K562 (cell line): ENCODE results near the gene KRTAP21-3. TPM values are rescaled to one million over a fixed set of nuclear protein-coding genes. Genes with fewer than 3 reads are reported as not detected.

ENCODE experiments used
- ATAC-seq: fragments of 200-7000 bp; cut with Tn5 transposase; 3 replicates; pipeline ENCODE4 v1.9.1; 2020; ENCODE audit warnings: moderate library complexity
- BruUV-seq: library from RNA; stranded (reverse); fragments of 400-500 nt; replicated peaks from 2 replicates; lab custom pipeline; 2021; lab: Mats Ljungman, UMichigan
- CTCF ChIA-PET: fragments of 300-600 bp; formaldehyde crosslinking; extraction: SDS; loops from one replicate; lab custom pipeline; 2021; ENCODE audit warnings: low intra/inter-chr PET ratio; lab: Yijun Ruan, JAX
- POLR2A ChIA-PET: fragments of 300-600, 350-650 bp; sonication (Branson Sonifier 250); formaldehyde crosslinking; extraction: SDS; loops from one replicate; lab custom pipeline; 2021; ENCODE audit warnings: antibody characterized with exemption, inconsistent platforms; lab: Yijun Ruan, JAX
- DNase-seq, 4 experiments: peaks; one replicate each; pipeline versions ENCODE4 v3.0.0 to v3.0.0-alpha.2; 2011 to 2018; ENCODE audit warnings: low spot score in 3 of 4, mixed read lengths in 3 of 4; ENCODE audit errors: extremely low read depth in 1 of 4
- FAIRE-seq: peaks from 2 replicates; lab custom pipeline; 2011; peaks lifted over from hg19 to GRCh38; lab: Jason Lieb, UNC
- H2AFZ ChIP-seq: 2 replicates; pipeline ENCODE4 v1.6.0; 2011; ENCODE audit warnings: low read depth, low read length, control low read depth, inconsistent platforms
- H3K27ac ChIP-seq: fragments of 200-600 bp; 3 replicates; pipeline ENCODE4 v1.8.0; 2011; ENCODE audit warnings: low read depth, mild to moderate bottlenecking, control low read depth, inconsistent platforms, low read length, moderate library complexity, mixed read lengths; ENCODE audit errors: extremely low read depth
- H3K27me3 ChIP-seq, 2 experiments: fragments of 300-600 bp in 1 of 2; 2 replicates in 1 of 2; 3 replicates in 1 of 2; pipeline versions ENCODE4 v1.6.0 to v1.8.0; 2011; ENCODE audit warnings: inconsistent platforms in 2 of 2, low read length in 2 of 2, mild to moderate bottlenecking in 1 of 2, mixed read lengths in 1 of 2, moderate library complexity in 1 of 2; ENCODE audit not compliant: control insufficient read depth in 2 of 2, insufficient read depth in 2 of 2
- H3K36me3 ChIP-seq: fragments of 300-600 bp; 3 replicates; pipeline ENCODE4 v1.8.0; 2011; ENCODE audit warnings: mild to moderate bottlenecking, low read length, inconsistent platforms; ENCODE audit not compliant: control insufficient read depth, insufficient read depth
- H3K4me1 ChIP-seq, 2 experiments: fragments of 200-600 bp in 1 of 2; replicated peaks in 1 of 2; 2 replicates in 1 of 2; 3 replicates in 1 of 2; pipeline versions ENCODE4 v1.5.1 to v1.8.0; 2011; ENCODE audit warnings: inconsistent platforms in 2 of 2, low read length in 2 of 2, mild to moderate bottlenecking in 1 of 2, mixed read lengths in 1 of 2, moderate library complexity in 1 of 2; ENCODE audit not compliant: control insufficient read depth in 2 of 2, insufficient read depth in 2 of 2
- H3K4me2 ChIP-seq: 2 replicates; pipeline ENCODE4 v1.6.1; 2011; ENCODE audit warnings: low read length, control low read depth, inconsistent platforms, mixed read lengths; ENCODE audit not compliant: insufficient read depth
- H3K4me3 ChIP-seq: fragments of 200-600 bp; sonication (generic), shearing (Covaris generic); 2 replicates; pipeline ENCODE4 v1.5.1; 2016; ENCODE audit warnings: control low read depth, inconsistent platforms
- H3K79me2 ChIP-seq: fragments of 200-600 bp; 3 replicates; pipeline ENCODE4 v1.8.0; 2011; ENCODE audit warnings: low read length, inconsistent platforms; ENCODE audit not compliant: control insufficient read depth, insufficient read depth
- H3K9ac ChIP-seq, 2 experiments: 2 replicates each; pipeline versions ENCODE4 v1.6.0 to v1.6.1; 2011; ENCODE audit warnings: low read depth in 2 of 2, low read length in 2 of 2, control low read depth in 1 of 2, inconsistent platforms in 1 of 2, mild to moderate bottlenecking in 1 of 2, mixed read lengths in 1 of 2; ENCODE audit not compliant: insufficient read depth in 1 of 2
- H3K9me1 ChIP-seq: one replicate; pipeline ENCODE4 v1.6.0; 2011; ENCODE audit warnings: inconsistent platforms, mild to moderate bottlenecking, low read length, moderate library complexity; ENCODE audit not compliant: control insufficient read depth, insufficient read depth
- H3K9me3 ChIP-seq: replicated peaks from 2 replicates; pipeline ENCODE4 v1.5.1; 2011; ENCODE audit warnings: low read depth, low read length, inconsistent platforms; ENCODE audit not compliant: control insufficient read depth, insufficient read depth
- H4K20me1 ChIP-seq: replicated peaks from 2 replicates; pipeline ENCODE4 v1.6.1; 2011; ENCODE audit warnings: low read length, inconsistent platforms, mixed read lengths; ENCODE audit not compliant: control insufficient read depth, insufficient read depth
- DIDO1 ChIP-seq: fragments of 450-650 bp; IDR thresholded peaks from 2 replicates; pipeline ENCODE4 v1.6.1; 2016; ENCODE audit warnings: low read depth, missing biosample characterization, missing genetic modification characterization
- ERF ChIP-seq: fragments of 450-650 bp; formaldehyde crosslinking; IDR thresholded peaks from 2 replicates; pipeline ENCODE4 v1.4.0; 2020; ENCODE audit warnings: mild to moderate bottlenecking, mixed read lengths
- ETV5 ChIP-seq: sonication (generic); formaldehyde crosslinking; IDR thresholded peaks from 2 replicates; pipeline ENCODE4 v1.4.0; 2020; ENCODE audit warnings: low read depth, mild to moderate bottlenecking, missing genetic modification reagents
- FOXA3 ChIP-seq, 2 experiments: fragments of 450-650 bp in 1 of 2; sonication (generic) in 1 of 2; formaldehyde crosslinking; IDR thresholded peaks in 1 of 2; conservative IDR thresholded peaks in 1 of 2; 2 replicates each; pipeline versions ENCODE4 v1.4.0 to v1.8.0; 2020 to 2022; ENCODE audit warnings: mild to moderate bottlenecking in 2 of 2, missing genetic modification reagents in 1 of 2
- FUS ChIP-seq: fragments of 200-400 bp; formaldehyde crosslinking; optimal IDR thresholded peaks from 2 replicates; pipeline ENCODE3; 2017; ENCODE audit warnings: low read depth, low read length
- HDAC6 ChIP-seq: IDR thresholded peaks from 2 replicates; pipeline ENCODE4 v1.6.1; 2012; ENCODE audit warnings: low read depth, mild to moderate bottlenecking, control low read depth, inconsistent platforms, low read length, moderate library complexity
- HOXB6 ChIP-seq: fragments of 250-450 bp; sonication (Bioruptor Pico); IDR thresholded peaks from 2 replicates; pipeline ENCODE4 v1.5.1; 2022; ENCODE audit warnings: mild to moderate bottlenecking, borderline replicate concordance
- L3MBTL2 ChIP-seq: fragments of 450-650 bp; IDR thresholded peaks from 2 replicates; pipeline ENCODE4 v1.6.1; 2016; ENCODE audit warnings: mild to moderate bottlenecking, moderate library complexity
- POLR2AphosphoS5 ChIP-seq: IDR thresholded peaks from 2 replicates; pipeline ENCODE4 v1.6.1; 2011; ENCODE audit warnings: mild to moderate bottlenecking, low read depth, low read length, moderate library complexity; ENCODE audit not compliant: control insufficient read depth, insufficient read depth
- STAT5B ChIP-seq: fragments of 250-450 bp; sonication (Bioruptor Pico); IDR thresholded peaks from 2 replicates; pipeline ENCODE4 v1.8.0; 2021; ENCODE audit warnings: mild to moderate bottlenecking, inconsistent platforms
- ZNF12 ChIP-seq: sonication (generic); formaldehyde crosslinking; IDR thresholded peaks from 2 replicates; pipeline ENCODE4 v1.4.0; 2020; ENCODE audit warnings: mild to moderate bottlenecking, missing genetic modification reagents
- ZNF41 ChIP-seq: fragments of 250-450 bp; sonication (Bioruptor Pico); conservative IDR thresholded peaks from 2 replicates; pipeline ENCODE4 v1.4.0; 2020; ENCODE audit warnings: mild to moderate bottlenecking
- ZNF436 ChIP-seq: fragments of 250-450, 450-650 bp; sonication (Bioruptor Pico); formaldehyde crosslinking; IDR thresholded peaks from 2 replicates; pipeline ENCODE4 v1.7.0; 2020; ENCODE audit warnings: mild to moderate bottlenecking
- ZNF778 ChIP-seq: fragments of 450-650 bp; formaldehyde crosslinking; IDR thresholded peaks from 2 replicates; pipeline ENCODE4 v1.4.0; 2020; ENCODE audit warnings: mild to moderate bottlenecking, moderate library complexity
- ZSCAN29 ChIP-seq: fragments of 450-650 bp; IDR thresholded peaks from 2 replicates; pipeline ENCODE4 v1.6.1; 2017
- ZSCAN32 ChIP-seq: fragments of 450-650 bp; formaldehyde crosslinking; IDR thresholded peaks from 2 replicates; pipeline ENCODE4 v1.4.0; 2020; ENCODE audit warnings: mild to moderate bottlenecking, moderate library complexity
- WGBS: fragments of 100-300 bp; shearing (Covaris generic); methylation state at CpG from one replicate; pipeline ENCODE4 v1.1.6; 2016; ENCODE audit warnings: low coverage, mixed read lengths; ENCODE audit not compliant: insufficient coverage; ENCODE audit errors: missing lambda C conversion rate; 5-methylcytosine and 5-hydroxymethylcytosine counted together
- in situ Hi-C: fragments of 300-500 bp; cut with MboI; formaldehyde crosslinking; loops from 4 replicates; pipeline ENCODE4 v1.15.0; 2018; ENCODE audit warnings: inconsistent platforms, mixed read lengths
- intact Hi-C: fragments of 100-400 bp; cut with micrococcal nuclease; formaldehyde crosslinking; loops from 2 replicates; pipeline ENCODE4 v1.14.2; 2022
- polyA plus RNA-seq, 8 experiments: library from polyadenylated mRNA; depleted of rRNA in 4 of 8; stranded (reverse) in 5 of 8; unstranded in 3 of 8; fragments of >200 nt; fragmentation: Nextera tagmentation in 2 of 8; fragmentation: Illumina TruSeq in 1 of 8; extraction: Ambion mirVana in 2 of 8; extraction: Trizol in 1 of 8; gene quantifications; 2 replicates each; pipeline versions ENCODE4 v1.2.1 to v1.2.3, GENCODE V29; 2011 to 2014; ENCODE audit warnings: inconsistent platforms in 1 of 8, missing spikeins in 1 of 8
- total RNA-seq, 7 experiments: library from RNA; depleted of rRNA in 6 of 7; stranded (reverse); fragments of >200 nt in 6 of 7; fragmentation: Illumina TruSeq in 2 of 7; extraction: Trizol in 2 of 7; gene quantifications; 2 replicates each; pipeline versions ENCODE4 v1.2.1 to v1.2.3, GENCODE V29; 2011 to 2021; ENCODE audit warnings: low replicate concordance in 1 of 7

The KRTAP21-3 gene
- total and polyA plus RNA-seq, 9 of the 15 experiments (the other 6 are each of a cell fraction or from before 2014, with no cell fraction given), result not detected

DNA sequence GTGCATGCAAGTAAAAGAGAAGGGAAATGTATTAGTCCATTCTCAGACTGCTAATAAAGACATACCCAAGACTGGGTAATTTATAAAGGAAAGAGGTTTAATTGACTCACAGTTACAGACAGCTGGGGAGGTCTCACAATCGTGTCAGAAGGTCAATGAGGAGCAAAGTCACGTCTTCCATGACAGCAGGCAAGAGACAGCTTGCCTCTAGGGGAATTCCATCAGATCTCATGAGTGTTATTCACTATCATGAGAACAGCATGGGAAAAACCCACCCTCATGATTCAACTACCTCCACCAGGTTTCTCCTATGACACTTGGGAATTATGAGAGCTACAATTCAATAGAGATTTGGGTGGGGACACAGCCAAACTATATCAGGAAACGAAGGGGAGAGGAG lies 8.1 kb downstream of the KRTAP21-3 start:
- in situ Hi-C loops, result no loop called here
- ATAC-seq, result no peak
- Histone ChIP-seq H2AFZ (no peak overlapping the region), H3K9me1 (no peaks in the 10 kb centered on the region), H3K27me3 (no peaks in the 10 kb centered on the region), H3K9me3 (no peaks in the 10 kb centered on the region; the same call in 1 of the 2 replicates), H3K4me3 (no peak overlapping the region), H3K4me2 (no peak overlapping the region), H3K9ac (no peak overlapping the region), H4K20me1 (no peaks in the 10 kb centered on the region), H3K36me3 (no peaks in the 10 kb centered on the region), H3K27ac (no peak overlapping the region), H3K4me1 (no peaks in the 10 kb centered on the region), H3K79me2 (no peaks in the 10 kb centered on the region)
- DNase-seq, result no peak
- TF ChIP-seq DIDO1 (tag) (no peak), HDAC6 (no peak), ZNF436 (CRISPR knock-in tag) (no peak), HOXB6 (CRISPR knock-in tag) (no peak), L3MBTL2 (no peak), ETV5 (CRISPR knock-in tag) (no peak), ZSCAN32 (CRISPR knock-in tag) (no peak), POLR2AphosphoS5 (no peak), ZNF778 (CRISPR knock-in tag) (no peak), STAT5B (no peak), ZNF12 (CRISPR knock-in tag) (no peak), FUS (no peak), ZSCAN29 (no peak), ERF (no peak), FOXA3 (CRISPR knock-in tag; conservative IDR thresholded peaks at IDR 0.05 in 1 of 2, IDR thresholded peaks at IDR 0.05 in 1 of 2) (no peak), ZNF41 (CRISPR knock-in tag) (no peak)
- intact Hi-C loops, result no loop called here
- no TSS peak for BruUV-seq
- 0% methylated on average over 3 of the region's 3 CpGs for WGBS
- ChIA-PET POLR2A (no interaction called here), CTCF (no interaction called here)
- FAIRE-seq, result no peak
